B cell (primary cell): Measurements from ENCODE around the gene KDM7A. TPM values are rescaled to one million over a fixed set of nuclear protein-coding genes. Genes with fewer than 3 reads are reported as not detected.

ENCODE experiments used
- ATAC-seq: fragments of 200-7000 bp; cut with Tn5 transposase; one replicate; pipeline ENCODE4 v1.10.0; 2021; ENCODE audit warnings: low read depth, mild to moderate bottlenecking, moderate number of reproducible peaks, moderate library complexity
- CTCF ChIA-PET: fragments of 350-600 bp; sonication (Branson Sonifier 250); formaldehyde crosslinking; loops from one replicate; lab custom pipeline; 2021; ENCODE audit warnings: antibody characterized with exemption, inconsistent platforms; lab: Charles Lee
- POLR2A ChIA-PET: fragments of 350-600 bp; sonication (Branson Sonifier 250); formaldehyde crosslinking; loops from one replicate; lab custom pipeline; 2021; ENCODE audit warnings: antibody characterized with exemption; lab: Charles Lee
- DNase-seq: peaks from one replicate; pipeline ENCODE4 v3.0.0; 2013
- H2AFZ ChIP-seq: 2 replicates; pipeline ENCODE4 v1.6.1; 2012; ENCODE audit warnings: mild to moderate bottlenecking, low read depth, low read length; ENCODE audit not compliant: insufficient read depth, poor library complexity, severe bottlenecking
- H3K27ac ChIP-seq, 2 donors: 1 replicate in 1 of 2; 2 replicates in 1 of 2; pipeline ENCODE4 v1.5.1; 2012 to 2013; ENCODE audit warnings: low read length in 2 of 2, mild to moderate bottlenecking in 2 of 2, moderate library complexity in 1 of 2
- H3K27me3 ChIP-seq, 4 experiments: fragments of 200-600 bp in 1 of 4; sonication (generic) in 1 of 4; replicated peaks in 1 of 4; 1 replicate in 2 of 4; 2 replicates in 2 of 4; pipeline versions ENCODE4 v1.6.1 to v1.7.0; 2013 to 2016; ENCODE audit warnings: low read length in 3 of 4, mild to moderate bottlenecking in 2 of 4, mixed read lengths in 1 of 4, moderate library complexity in 1 of 4; ENCODE audit not compliant: insufficient read depth in 4 of 4, control insufficient read depth in 3 of 4; ENCODE audit errors: control extremely low read depth in 1 of 4
- H3K36me3 ChIP-seq, 2 experiments: replicated peaks in 1 of 2; 1 replicate in 1 of 2; 2 replicates in 1 of 2; pipeline versions ENCODE4 v1.6.1 to v1.7.1; 2013; ENCODE audit warnings: low read length in 1 of 2; ENCODE audit not compliant: insufficient read depth in 2 of 2, control insufficient read depth in 1 of 2; ENCODE audit errors: control extremely low read depth in 1 of 2, extremely low read depth in 1 of 2
- H3K4me1 ChIP-seq, 2 donors: fragments of 200-600 bp in 1 of 2; sonication (generic) in 1 of 2; 1 replicate in 1 of 2; 2 replicates in 1 of 2; pipeline versions ENCODE4 v1.5.1 to v1.6.1; 2013 to 2017; ENCODE audit warnings: low read length in 2 of 2; ENCODE audit not compliant: control insufficient read depth in 2 of 2, insufficient read depth in 2 of 2
- H3K4me2 ChIP-seq: replicated peaks from 2 replicates; pipeline ENCODE3; 2012; ENCODE audit warnings: mild to moderate bottlenecking, low read depth, low read length; ENCODE audit not compliant: poor library complexity, severe bottlenecking
- H3K4me3 ChIP-seq, 5 experiments: fragments of 200-600 bp in 1 of 5; sonication (generic) in 1 of 5; 1 replicate in 3 of 5; 2 replicates in 2 of 5; pipeline versions ENCODE4 v1.5.1 to v1.7.0; 2011 to 2016; ENCODE audit warnings: low read length in 4 of 5, mild to moderate bottlenecking in 4 of 5, low read depth in 2 of 5, control low read depth in 1 of 5, moderate library complexity in 1 of 5; ENCODE audit not compliant: insufficient read depth in 1 of 5; ENCODE audit errors: control extremely low read depth in 1 of 5, extremely low read depth in 1 of 5
- H3K79me2 ChIP-seq: fragments of 200-600 bp; sonication (generic); one replicate; pipeline ENCODE4 v1.6.0; 2016; ENCODE audit warnings: low read length; ENCODE audit not compliant: control insufficient read depth, insufficient read depth
- H3K9ac ChIP-seq: fragments of 200-600 bp; sonication (generic); 2 replicates; pipeline ENCODE4 v1.6.1; 2017; ENCODE audit warnings: mild to moderate bottlenecking, low read length, moderate library complexity
- H3K9me3 ChIP-seq, 3 donors: one replicate each; pipeline versions ENCODE4 v1.6.1 to v1.7.1; 2013; ENCODE audit warnings: low read length in 2 of 3; ENCODE audit not compliant: control insufficient read depth in 2 of 3, insufficient read depth in 1 of 3; ENCODE audit errors: control extremely low read depth in 1 of 3
- H4K20me1 ChIP-seq: 2 replicates; pipeline ENCODE4 v1.6.0; 2012; ENCODE audit warnings: mild to moderate bottlenecking, low read length; ENCODE audit not compliant: insufficient read depth, control insufficient read depth, poor library complexity, severe bottlenecking
- H3K27ac Mint-ChIP-seq: one replicate; pipeline ENCODE4 v1.8.0; 2021; ENCODE audit warnings: mixed read lengths
- H3K27me3 Mint-ChIP-seq: one replicate; pipeline ENCODE4 v1.8.0; 2021; ENCODE audit warnings: mixed read lengths
- H3K4me1 Mint-ChIP-seq: one replicate; pipeline ENCODE4 v1.8.0; 2021; ENCODE audit warnings: mixed read lengths
- H3K4me3 Mint-ChIP-seq: one replicate; pipeline ENCODE4 v1.8.0; 2021; ENCODE audit warnings: mixed read lengths
- H3K9me3 Mint-ChIP-seq: one replicate; pipeline ENCODE4 v1.8.0; 2022; ENCODE audit warnings: mixed read lengths; ENCODE audit not compliant: insufficient read depth
- CTCF ChIP-seq: fragments of 200-600 bp; IDR thresholded peaks from one replicate; pipeline ENCODE4 v1.8.0; 2022; ENCODE audit warnings: antibody characterized with exemption, mild to moderate bottlenecking
- EZH2 ChIP-seq: IDR thresholded peaks from 2 replicates; pipeline ENCODE4 v1.6.1; 2012; ENCODE audit warnings: borderline replicate concordance, low read depth, mild to moderate bottlenecking, moderate library complexity, low read length; ENCODE audit not compliant: insufficient read depth, poor library complexity, severe bottlenecking
- WGBS: methylation state at CpG from one replicate; pipeline ENCODE4 v1.1.5; 2013; ENCODE audit warnings: missing lambda C conversion rate; ENCODE audit not compliant: insufficient coverage; 5-methylcytosine and 5-hydroxymethylcytosine counted together
- intact Hi-C: fragments of 100-400 bp; cut with micrococcal nuclease; formaldehyde crosslinking; loops from one replicate; pipeline ENCODE4 v1.10.0; 2022
- polyA plus RNA-seq: library from polyadenylated mRNA; depleted of rRNA; stranded (reverse); fragments of >200 nt; gene quantifications from 2 replicates; pipeline ENCODE4 v1.2.3, GENCODE V29; 2012
- total RNA-seq, 2 donors: library from RNA; stranded (reverse); fragments of 120-200 nt in 1 of 2; gene quantifications; 1 replicate in 1 of 2; 2 replicates in 1 of 2; pipeline versions ENCODE4 v1.2.3 to v1.2.4, GENCODE V29; 2013 to 2022

The KDM7A gene
- total and polyA plus RNA-seq, 2 donors (not counting 1 experiment from before 2014, with no cell fraction given), result 16.1 to 50.8 TPM

DNA sequence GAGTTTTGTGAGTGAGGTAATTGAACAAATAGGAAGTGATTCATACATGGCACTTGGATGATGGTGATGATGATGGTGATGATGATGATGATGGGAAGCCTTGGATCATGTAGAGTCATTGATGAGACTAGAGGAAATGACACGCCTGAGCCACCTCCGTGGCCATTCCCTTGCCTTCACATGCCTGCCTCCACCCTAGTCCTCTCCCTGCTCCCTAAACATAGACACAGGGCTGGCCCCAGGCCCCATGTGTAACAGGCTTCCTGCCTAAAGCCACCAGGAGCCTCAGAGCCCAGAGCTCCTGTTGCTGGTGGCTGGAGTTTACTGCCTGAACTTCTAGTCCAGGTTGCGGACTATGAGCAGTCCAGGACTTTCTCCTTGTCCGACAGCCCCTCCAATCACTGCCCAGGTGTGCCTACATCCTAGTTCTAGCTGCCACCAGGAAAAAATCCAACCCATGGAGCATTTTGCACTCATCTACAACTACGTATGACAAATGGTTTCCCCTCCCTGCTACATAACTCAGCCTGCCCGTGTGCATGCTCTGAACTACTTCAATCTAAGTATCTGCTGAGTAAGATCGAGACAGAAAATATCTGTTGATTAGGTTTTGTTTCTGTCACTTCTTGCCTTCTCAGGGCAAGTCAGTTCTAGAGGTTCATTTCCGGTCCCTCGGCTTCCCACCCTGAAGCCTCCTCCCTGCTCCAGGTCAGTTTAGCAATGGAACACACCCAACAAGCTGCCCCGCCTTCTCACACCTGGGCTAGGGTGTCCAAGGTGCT lies 35.5 kb upstream of the KDM7A start:
- no peaks in the 10 kb centered on the region for H3K9me3 Mint-ChIP-seq
- peak overlapping the region; percentile 65 for H3K4me3 Mint-ChIP-seq
- DNase-seq (no peak), ATAC-seq (no peak)
- no peak for TF ChIP-seq CTCF
- TF ChIP-seq EZH2, result no peak
- H3K27ac Mint-ChIP-seq, result peak overlapping the region; percentile 89
- no peak overlapping the region for H3K4me3 ChIP-seq
- H3K9ac ChIP-seq, result no peak overlapping the region
- H4K20me1 ChIP-seq, result no peaks in the 10 kb centered on the region
- peaks cover 67 to 74% of the 10 kb centered on the region in 2 donors for H3K4me1 ChIP-seq
- no peaks in the 10 kb centered on the region for H3K27me3 ChIP-seq
- WGBS, result 71% methylated on average over 4 of the region's 10 CpGs
- no peaks in the 10 kb centered on the region for H3K79me2 ChIP-seq
- POLR2A ChIA-PET, result interaction anchor here (6.5 kb wide), 1 partner anchor 18 kb away, joined by 65 read pairs; no protein-coding TSS in a partner anchor
- H3K4me1 Mint-ChIP-seq, result peaks cover 72% of the 10 kb centered on the region
- CTCF ChIA-PET, result interaction anchor here (0.5 to 1.9 kb wide), 5 partner anchors 8 to 35 kb away, joined by 3 to 6 read pairs (median 4); partner anchors contain the start of gene KDM7A
- peak overlapping the region in 1 of 2 donors; percentile 3 for H3K27ac ChIP-seq
- no peaks in the 10 kb centered on the region for H3K27me3 Mint-ChIP-seq
- H3K36me3 ChIP-seq, result no peaks in the 10 kb centered on the region
- H3K4me2 ChIP-seq, result peak overlapping the region; percentile 31
- intact Hi-C loops, result no loop called here
- peaks cover 0 to 1% (median 0%) of the 10 kb centered on the region in 3 donors for H3K9me3 ChIP-seq
- no peak overlapping the region for H2AFZ ChIP-seq

DNA sequence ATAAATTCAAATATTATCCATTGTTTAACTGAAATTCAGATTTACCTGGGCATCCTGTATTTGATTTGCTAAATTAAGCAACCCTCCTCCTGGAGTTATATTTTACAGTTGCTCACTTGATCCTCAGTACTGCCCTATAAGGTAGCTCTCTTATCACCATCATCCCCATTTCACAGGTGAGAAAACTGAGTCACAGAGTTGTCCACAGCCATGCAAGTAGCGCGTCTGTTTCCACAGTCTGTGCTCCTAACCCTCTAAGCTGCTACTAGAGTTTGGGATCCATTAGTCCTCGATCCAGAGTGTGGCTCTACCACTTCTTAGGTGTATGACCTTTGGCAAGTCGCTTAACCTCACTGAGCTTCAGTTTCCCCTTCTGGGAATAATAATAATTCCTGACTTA lies 34.9 kb upstream of the KDM7A start:
- Histone ChIP-seq H3K4me1 (peaks cover 73 to 80% of the 10 kb centered on the region in 2 donors), H3K4me2 (peak overlapping the region; percentile 31), H3K9ac (no peak overlapping the region), H3K27ac (peak overlapping the region; percentile 3 to 25), H3K9me3 (peaks cover 0 to 1% (median 0%) of the 10 kb centered on the region in 3 donors), H3K79me2 (no peaks in the 10 kb centered on the region), H3K4me3 (no peak overlapping the region), H2AFZ (no peak overlapping the region), H4K20me1 (no peaks in the 10 kb centered on the region), H3K36me3 (no peaks in the 10 kb centered on the region), H3K27me3 (no peaks in the 10 kb centered on the region)
- no peak for TF ChIP-seq EZH2
- 100% methylated on average over 2 of the region's 4 CpGs for WGBS
- H3K27me3 Mint-ChIP-seq, result no peaks in the 10 kb centered on the region
- peak overlapping the region; percentile 65 for H3K4me3 Mint-ChIP-seq
- ChIA-PET CTCF (interaction anchor here (0.9 to 1.9 kb wide), 3 partner anchors 9 to 34 kb away, joined by 3 to 5 read pairs (median 4); partner anchors contain the start of gene KDM7A), POLR2A (interaction anchor here (6.5 kb wide), 1 partner anchor 18 kb away, joined by 65 read pairs; no protein-coding TSS in a partner anchor)
- no peaks in the 10 kb centered on the region for H3K9me3 Mint-ChIP-seq
- ATAC-seq, result no peak
- intact Hi-C loops, result no loop called here
- DNase-seq, result no peak
- peaks cover 77% of the 10 kb centered on the region for H3K4me1 Mint-ChIP-seq
- peak overlapping the region; percentile 89 for H3K27ac Mint-ChIP-seq
